OCI-LY1 (cell line): Measurements from ENCODE around the gene TMEM176A.

Source experiments
- CTCF ChIP-seq: fragments of 200-600 bp; sonication (generic), shearing (Covaris generic); IDR thresholded peaks from 2 replicates; pipeline ENCODE4 v1.5.1; 2017; ENCODE audit warnings: mild to moderate bottlenecking, antibody characterized with exemption, low read length, moderate library complexity, mixed read lengths
- EZH2 ChIP-seq: fragments of 200-600 bp; sonication (generic), shearing (Covaris generic); IDR thresholded peaks from 2 replicates; pipeline ENCODE4 v1.8.0; 2017; ENCODE audit warnings: borderline replicate concordance, mixed run types, mild to moderate bottlenecking, antibody characterized with exemption, low read length, moderate library complexity, mixed read lengths

DNA sequence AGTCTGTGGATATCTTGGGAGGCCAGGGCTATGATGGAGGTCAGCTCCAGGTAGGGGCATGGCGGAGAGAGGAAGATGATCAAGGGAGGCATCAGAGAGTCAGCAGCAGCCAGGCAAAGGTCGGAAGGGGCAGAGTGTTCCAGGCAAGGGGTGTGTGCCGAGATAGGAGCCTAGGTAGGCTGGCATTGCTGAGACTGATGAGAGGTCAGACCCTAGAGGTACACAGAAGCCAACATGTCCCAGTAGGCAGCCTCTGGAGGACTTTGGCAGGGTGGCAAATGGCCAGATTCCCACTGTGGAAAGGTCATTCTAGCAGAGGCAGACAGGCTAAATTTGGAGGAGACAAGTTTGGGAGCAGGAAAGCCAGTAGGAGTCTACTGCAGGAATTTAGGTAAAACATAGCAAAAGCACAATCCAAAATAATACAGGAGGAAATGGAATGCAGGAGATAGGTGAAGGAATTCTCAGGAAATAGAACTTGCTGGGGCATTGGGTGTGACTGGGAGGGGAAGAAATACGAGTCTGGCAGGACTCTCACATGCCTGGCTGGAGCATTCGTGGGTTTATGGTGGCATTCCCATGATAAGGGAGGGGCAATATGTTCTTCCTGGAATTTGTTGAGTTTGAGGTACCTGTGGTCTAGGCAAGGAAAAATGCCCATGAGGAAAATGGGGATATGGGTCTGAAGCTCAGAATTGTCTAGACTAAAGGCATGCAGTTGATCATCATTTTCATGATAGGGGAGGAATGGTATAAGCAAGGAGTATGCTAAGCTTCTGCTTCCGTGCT lies 25.7 kb downstream of the TMEM176A start:
- no peak for TF ChIP-seq EZH2
- no peak for TF ChIP-seq CTCF
